Neural cell (in vitro differentiated cells): ENCODE data around the gene PTPN7. TPM values are rescaled to one million over a fixed set of nuclear protein-coding genes. Genes with fewer than 3 reads are reported as not detected.

Experiments
- H2AFZ ChIP-seq: fragments of 200-600, 300-800 bp; sonication (generic), shearing (Covaris generic); 2 replicates; pipeline ENCODE4 v1.6.0; 2014; ENCODE audit warnings: low read depth, mild to moderate bottlenecking, antibody characterized with exemption, low read length, moderate library complexity
- H3F3A ChIP-seq: fragments of 200-600 bp; shearing (Covaris generic); 2 replicates; pipeline ENCODE4 v1.6.1; 2016; ENCODE audit warnings: mild to moderate bottlenecking, moderate library complexity, mixed read lengths, antibody characterized with exemption, low read length; ENCODE audit not compliant: insufficient read depth, poor library complexity, severe bottlenecking
- H3K27ac ChIP-seq: fragments of 200-600, 300-800 bp; sonication (generic), shearing (Covaris generic); 2 replicates; pipeline ENCODE4 v1.5.1; 2014; ENCODE audit warnings: mild to moderate bottlenecking, low read length, moderate library complexity
- H3K27me3 ChIP-seq: fragments of 300-800, 200-600 bp; sonication (generic), shearing (Covaris generic); 2 replicates; pipeline ENCODE4 v1.6.0; 2014; ENCODE audit warnings: mild to moderate bottlenecking, low read depth, low read length, moderate library complexity; ENCODE audit not compliant: insufficient read depth
- H3K36me3 ChIP-seq: fragments of 300-800, 200-600 bp; sonication (generic), shearing (Covaris generic); 2 replicates; pipeline ENCODE4 v1.5.1; 2014; ENCODE audit warnings: mild to moderate bottlenecking, antibody characterized with exemption, low read length, moderate library complexity; ENCODE audit not compliant: insufficient read depth
- H3K4me2 ChIP-seq: fragments of 300-800, 200-600 bp; sonication (generic), shearing (Covaris generic); 2 replicates; pipeline ENCODE4 v1.6.0; 2014; ENCODE audit warnings: mild to moderate bottlenecking, low read length
- H3K4me3 ChIP-seq: fragments of 300-800, 200-600 bp; sonication (generic), shearing (Covaris generic); 2 replicates; pipeline ENCODE4 v1.5.1; 2014; ENCODE audit warnings: mild to moderate bottlenecking, low read length, moderate library complexity
- H3K79me2 ChIP-seq: fragments of 200-600 bp; shearing (Covaris generic); replicated peaks from 2 replicates; pipeline ENCODE4 v1.6.0; 2014; ENCODE audit warnings: mild to moderate bottlenecking, low read length, moderate library complexity; ENCODE audit not compliant: insufficient read depth
- H3K9ac ChIP-seq: fragments of 300-800, 200-600 bp; sonication (generic), shearing (Covaris generic); 2 replicates; pipeline ENCODE4 v1.6.1; 2016; ENCODE audit warnings: mild to moderate bottlenecking, low read length, mixed read lengths
- H3K9me2 ChIP-seq: fragments of 200-600 bp; shearing (Covaris generic); 2 replicates; pipeline ENCODE4 v1.6.1; 2016; ENCODE audit warnings: mild to moderate bottlenecking, low read length, mixed read lengths; ENCODE audit not compliant: insufficient read depth
- H3K9me3 ChIP-seq: fragments of 200-600, 300-800 bp; sonication (generic), shearing (Covaris generic); 2 replicates; pipeline ENCODE4 v1.6.1; 2016; ENCODE audit warnings: mild to moderate bottlenecking, mixed run types, low read length, moderate library complexity, mixed read lengths
- H4K20me1 ChIP-seq: fragments of 200-600 bp; shearing (Covaris generic); 2 replicates; pipeline ENCODE4 v1.6.1; 2016; ENCODE audit warnings: mild to moderate bottlenecking, mixed run types; ENCODE audit not compliant: insufficient read depth
- CTCF ChIP-seq: fragments of 450-650 bp; IDR thresholded peaks from 2 replicates; pipeline ENCODE4 v1.5.1; 2014; ENCODE audit warnings: antibody characterized with exemption, mild to moderate bottlenecking, moderate library complexity; ENCODE audit not compliant: poor library complexity, severe bottlenecking
- EP300 ChIP-seq: fragments of 450-650 bp; conservative IDR thresholded peaks from 2 replicates; pipeline ENCODE4 v1.6.1; 2014; ENCODE audit warnings: antibody characterized with exemption, mild to moderate bottlenecking, moderate library complexity; ENCODE audit not compliant: poor library complexity, severe bottlenecking
- EZH2 ChIP-seq: fragments of 200-600, 300-800 bp; shearing (Covaris generic), sonication (generic); IDR thresholded peaks from 2 replicates; pipeline ENCODE4 v1.6.1; 2014; ENCODE audit warnings: antibody characterized with exemption, low read length, borderline replicate concordance, mild to moderate bottlenecking; ENCODE audit not compliant: insufficient read depth, poor library complexity, severe bottlenecking
- MXI1 ChIP-seq: fragments of 450-650 bp; conservative IDR thresholded peaks from 2 replicates; pipeline ENCODE4 v1.6.1; 2014; ENCODE audit warnings: antibody characterized with exemption, mild to moderate bottlenecking; ENCODE audit not compliant: poor library complexity, severe bottlenecking
- POLR2AphosphoS5 ChIP-seq: IDR thresholded peaks from 2 replicates; pipeline ENCODE4 v1.6.1; 2012
- RAD21 ChIP-seq: fragments of 450-650 bp; conservative IDR thresholded peaks from 2 replicates; pipeline ENCODE4 v1.6.1; 2014; ENCODE audit warnings: antibody characterized with exemption, mild to moderate bottlenecking, moderate library complexity
- REST ChIP-seq: IDR thresholded peaks from 2 replicates; pipeline ENCODE4 v1.6.1; 2012; ENCODE audit warnings: borderline replicate concordance
- SMC3 ChIP-seq: fragments of 450-650 bp; conservative IDR thresholded peaks from 2 replicates; pipeline ENCODE4 v1.6.1; 2014; ENCODE audit warnings: antibody characterized with exemption, mild to moderate bottlenecking, moderate library complexity; ENCODE audit not compliant: poor library complexity
- TAF1 ChIP-seq: IDR thresholded peaks from 2 replicates; pipeline ENCODE4 v1.6.1; 2012; ENCODE audit warnings: low read depth
- polyA plus RNA-seq: library from polyadenylated mRNA; depleted of rRNA; stranded (reverse); fragments of >200 nt; gene quantifications from 2 replicates; pipeline ENCODE4 v1.2.3, GENCODE V29; 2014

The PTPN7 gene
- polyA plus RNA-seq, 1 donor from 2014 or later: 2.1 TPM

GRCh38 chr1:202106340-202107254 lies 53.8 kb downstream of the PTPN7 start:
- TF ChIP-seq MXI1: no peak
- TF ChIP-seq RAD21: no peak
- no peak for TF ChIP-seq EP300
- no peak for TF ChIP-seq SMC3
- no peak for TF ChIP-seq EZH2
- TF ChIP-seq REST: no peak
- TF ChIP-seq CTCF: no peak
- no peak for TF ChIP-seq POLR2AphosphoS5
- no peak for TF ChIP-seq TAF1
- no peaks in the 10 kb centered on the region for H3K27me3 ChIP-seq
- no peak overlapping the region for H3K27ac ChIP-seq
- no peaks in the 10 kb centered on the region for H3K9me3 ChIP-seq
- H3F3A ChIP-seq: no peaks in the 10 kb centered on the region
- H3K4me2 ChIP-seq: no peak overlapping the region
- no peaks in the 10 kb centered on the region for H3K79me2 ChIP-seq
- no peak overlapping the region for H3K4me3 ChIP-seq
- no peaks in the 10 kb centered on the region for H3K36me3 ChIP-seq
- no peaks in the 10 kb centered on the region for H3K9me2 ChIP-seq
- H4K20me1 ChIP-seq: no peaks in the 10 kb centered on the region
- no peak overlapping the region for H2AFZ ChIP-seq
- H3K9ac ChIP-seq: no peak overlapping the region

GRCh38 chr1:202105571-202106339 lies 54.6 kb downstream of the PTPN7 start:
- Histone ChIP-seq H2AFZ (no peak overlapping the region), H3K36me3 (no peaks in the 10 kb centered on the region), H3K9me2 (no peaks in the 10 kb centered on the region), H3K9me3 (no peaks in the 10 kb centered on the region), H3K27me3 (no peaks in the 10 kb centered on the region), H4K20me1 (no peaks in the 10 kb centered on the region), H3F3A (no peaks in the 10 kb centered on the region), H3K4me2 (no peak overlapping the region), H3K9ac (no peak overlapping the region), H3K4me3 (no peak overlapping the region), H3K27ac (no peak overlapping the region), H3K79me2 (no peaks in the 10 kb centered on the region)
- TF ChIP-seq REST (no peak), POLR2AphosphoS5 (no peak)
